ENCODE results near the gene TMEM72. TPM values are rescaled to one million over a fixed set of nuclear protein-coding genes. Genes with fewer than 3 reads are reported as not detected.

The TMEM72 gene
- total RNA-seq, 1 experiment from 2014 or later, result not detected

DNA sequence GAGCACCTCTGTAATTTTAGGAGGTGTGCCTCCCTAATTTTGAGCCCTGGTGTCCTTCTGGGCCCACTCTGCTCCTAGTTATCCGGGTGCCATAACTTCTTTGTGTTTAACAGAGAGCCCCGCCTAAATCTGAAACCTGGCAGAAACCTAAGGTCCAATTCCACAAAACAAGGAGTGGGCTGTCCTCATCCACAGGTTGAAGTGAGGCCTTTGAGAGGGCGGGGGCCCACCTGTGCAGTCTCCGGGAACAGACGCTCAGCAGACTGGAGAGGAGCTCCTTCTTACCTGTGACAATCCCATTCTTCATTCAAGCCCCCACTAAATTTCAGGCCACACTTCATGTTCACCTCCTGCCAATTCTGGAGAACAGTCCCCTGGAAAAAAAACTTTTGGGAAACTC lies 10.9 kb downstream of the TMEM72 start:
- H3K23ac ChIP-seq (ENCODE audit: insufficient read length, low read depth, low read length), result no peak overlapping the region
- H2AK5ac ChIP-seq (ENCODE audit: insufficient read length, low read length), result no peak overlapping the region
- H4K20me1 ChIP-seq (ENCODE audit: control insufficient read depth, insufficient read depth, insufficient read length), result no peaks in the 10 kb centered on the region
- Mint-ChIP-seq H3K36me3 (ENCODE audit: insufficient read depth in 1 of 3, low read depth in 3 of 3) (peaks cover 0 to 9% (median 6%) of the 10 kb centered on the region in 3 experiments; a peak in 4 of 7 replicates), H3K9me3 (peaks cover 11% of the 10 kb centered on the region in 2 experiments), H3K4me1 (peaks cover 0 to 5% of the 10 kb centered on the region in 2 experiments; a peak in 2 of 4 replicates), H3K4me3 (no peak overlapping the region), H3K27ac (no peak overlapping the region), H3K27me3 (ENCODE audit: low read depth) (peaks cover 23% of the 10 kb centered on the region)
- H3K23me2 ChIP-seq (ENCODE audit: insufficient read length, low read depth, low read length, poor library complexity, severe bottlenecking), result no peaks in the 10 kb centered on the region
- H2BK5ac ChIP-seq (ENCODE audit: insufficient read length, low read length), result no peak overlapping the region
- WGBS (ENCODE audit: extremely low coverage, insufficient read length, low lambda C conversion rate), result no CpG with 5 or more reads among the region's 5 CpGs
- no peak for TF ChIP-seq CTCF (conservative IDR thresholded peaks at IDR 0.05)
- no peaks in the 10 kb centered on the region for H3K27me3 ChIP-seq (ENCODE audit: insufficient read depth, low read length)
- no peaks in the 10 kb centered on the region for H3K4me1 ChIP-seq (ENCODE audit: insufficient read depth, low read length)
- no peak overlapping the region for H2BK12ac ChIP-seq (ENCODE audit: insufficient read length, low read depth, low read length)
- H3K4ac ChIP-seq (ENCODE audit: low read depth, low read length), result no peak overlapping the region
- H2BK120ac ChIP-seq (ENCODE audit: low read depth, low read length, poor library complexity, severe bottlenecking), result no peak overlapping the region
- no peaks in the 10 kb centered on the region for H3K79me2 ChIP-seq (ENCODE audit: insufficient read depth, low read length)
- H3K14ac ChIP-seq (ENCODE audit: insufficient read depth, low read length), result no peak overlapping the region
- H3K9ac ChIP-seq (ENCODE audit: extremely low read depth, insufficient read length, low read length), result no peak overlapping the region
- H3T11ph ChIP-seq (ENCODE audit: low read length), result no peak overlapping the region
- H3K27ac ChIP-seq (ENCODE audit: insufficient read length, low read depth, low read length), result no peak overlapping the region
- H4K5ac ChIP-seq (ENCODE audit: insufficient read length, low read depth, low read length), result no peak overlapping the region
- no peaks in the 10 kb centered on the region for H3K9me3 ChIP-seq (ENCODE audit: control insufficient read depth, low read depth, low read length)
- no peaks in the 10 kb centered on the region for H3K79me1 ChIP-seq (ENCODE audit: insufficient read depth, low read depth, low read length, poor library complexity, severe bottlenecking)
- no peak for DNase-seq
- H2BK15ac ChIP-seq (ENCODE audit: low read depth, low read length), result no peak overlapping the region
- no peak overlapping the region for H4K8ac ChIP-seq (replicated peaks; ENCODE audit: insufficient read length, low read depth, low read length)
- H3K56ac ChIP-seq (ENCODE audit: insufficient read length, low read depth, low read length), result no peak overlapping the region
- no peak overlapping the region for H3K4me2 ChIP-seq (ENCODE audit: insufficient read depth, insufficient read length, low read length)
- H2BK20ac ChIP-seq (ENCODE audit: low read depth, low read length, poor library complexity, severe bottlenecking), result no peak overlapping the region
- H2AFZ ChIP-seq (ENCODE audit: low read length), result no peak overlapping the region
- no peak overlapping the region for H3K18ac ChIP-seq (ENCODE audit: insufficient read length, low read depth, low read length)
- no peak overlapping the region for H4K91ac ChIP-seq (ENCODE audit: insufficient read length, low read depth, low read length)

Data from H9 (cell line).